Loucy (cell line): ENCODE results near the gene TM9SF2.
"Not testable (repeated sequence)": the region's sequence is repeated elsewhere in the genome, so short reads cannot be mapped to it uniquely, and the experiment has no call there.

Source experiments
- H2AFZ ChIP-seq: fragments of 200-600 bp; sonication (generic); 2 replicates; pipeline ENCODE4 v1.6.0; 2016; ENCODE audit warnings: antibody characterized with exemption, mild to moderate bottlenecking, low read length, moderate library complexity
- H3F3A ChIP-seq: fragments of 200-600 bp; 2 replicates; pipeline ENCODE4 v1.6.0; 2016; ENCODE audit warnings: antibody characterized with exemption, low read depth, mild to moderate bottlenecking
- H3K27me3 ChIP-seq: fragments of 200-600 bp; sonication (generic); 2 replicates; pipeline ENCODE4 v1.6.1; 2014; ENCODE audit warnings: low read length, mild to moderate bottlenecking; ENCODE audit not compliant: insufficient read depth, poor library complexity, severe bottlenecking
- H3K36me3 ChIP-seq: fragments of 200-600 bp; sonication (generic); 2 replicates; pipeline ENCODE4 v1.6.1; 2016; ENCODE audit warnings: low read length; ENCODE audit not compliant: insufficient read depth
- H3K4me1 ChIP-seq: fragments of 200-600 bp; sonication (generic); 2 replicates; pipeline ENCODE4 v1.5.1; 2014; ENCODE audit warnings: low read length, mild to moderate bottlenecking; ENCODE audit not compliant: insufficient read depth, poor library complexity, severe bottlenecking
- H3K4me2 ChIP-seq: fragments of 200-600 bp; sonication (generic); 2 replicates; pipeline ENCODE4 v1.6.0; 2014; ENCODE audit warnings: antibody characterized with exemption, low read length, low read depth, mild to moderate bottlenecking; ENCODE audit not compliant: poor library complexity, severe bottlenecking
- H3K4me3 ChIP-seq: fragments of 200-600 bp; sonication (generic); 2 replicates; pipeline ENCODE4 v1.5.1; 2014; ENCODE audit warnings: low read length, mild to moderate bottlenecking, mixed read lengths; ENCODE audit not compliant: poor library complexity, severe bottlenecking
- H3K79me2 ChIP-seq: fragments of 200-600 bp; sonication (generic); 2 replicates; pipeline ENCODE4 v1.6.1; 2014; ENCODE audit warnings: low read length; ENCODE audit not compliant: insufficient read depth
- H3K9ac ChIP-seq: fragments of 200-600 bp; sonication (generic); 2 replicates; pipeline ENCODE4 v1.6.0; 2014; ENCODE audit warnings: mild to moderate bottlenecking, low read depth, low read length, moderate library complexity; ENCODE audit not compliant: poor library complexity, severe bottlenecking
- H3K9me2 ChIP-seq: fragments of 200-600 bp; sonication (generic); replicated peaks from 2 replicates; pipeline ENCODE4 v1.6.1; 2016; ENCODE audit warnings: low read depth, low read length, mixed read lengths
- H3K9me3 ChIP-seq: fragments of 200-600 bp; sonication (generic); 2 replicates; pipeline ENCODE4 v1.6.1; 2014; ENCODE audit warnings: mild to moderate bottlenecking, antibody characterized with exemption, low read length, low read depth; ENCODE audit not compliant: insufficient read depth
- H4K20me1 ChIP-seq: fragments of 200-600 bp; sonication (generic); 2 replicates; pipeline ENCODE4 v1.6.0; 2014; ENCODE audit warnings: antibody characterized with exemption, low read length, mild to moderate bottlenecking; ENCODE audit not compliant: insufficient read depth, poor library complexity, severe bottlenecking
- EZH2phosphoT487 ChIP-seq: fragments of 200-600 bp; IDR thresholded peaks from 2 replicates; pipeline ENCODE4 v1.6.1; 2018; ENCODE audit warnings: antibody characterized with exemption, mild to moderate bottlenecking, moderate library complexity, borderline replicate concordance
- TF ChIP-seq, protein P1 (sequence below): fragments of 200-600 bp; sonication (generic); conservative IDR thresholded peaks from 2 replicates; pipeline ENCODE4 v1.5.1; 2014; ENCODE audit warnings: mild to moderate bottlenecking, antibody characterized with exemption, low read length

TM9SF2 gene

DNA sequence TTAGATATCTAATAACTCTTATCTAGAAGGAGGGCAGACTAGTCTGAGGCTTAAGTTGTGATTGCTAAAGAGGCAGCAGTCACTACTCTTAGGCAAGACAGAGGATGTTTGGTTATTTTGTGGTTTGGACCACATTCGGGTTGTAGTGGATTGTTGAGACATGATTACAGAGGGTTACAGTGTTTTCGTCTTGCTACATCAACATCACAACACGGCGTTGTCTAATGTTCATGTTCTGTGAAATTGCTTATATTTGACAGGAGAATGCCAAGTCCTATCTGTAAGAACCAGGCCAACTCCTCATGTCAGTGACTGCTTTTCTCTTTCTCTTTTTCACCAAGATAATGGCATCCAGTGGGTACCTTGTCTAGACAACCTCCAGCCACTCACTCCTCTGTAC, 16.8 kb upstream of the TM9SF2 start:
- Histone ChIP-seq H3F3A (no peaks in the 10 kb centered on the region), H3K4me1 (peaks cover 10% of the 10 kb centered on the region), H3K9ac (no peak overlapping the region), H4K20me1 (no peaks in the 10 kb centered on the region), H3K36me3 (no peaks in the 10 kb centered on the region), H3K79me2 (no peaks in the 10 kb centered on the region), H3K27me3 (no peaks in the 10 kb centered on the region), H3K4me2 (no peak overlapping the region), H3K9me3 (no peaks in the 10 kb centered on the region), H3K4me3 (no peak overlapping the region), H3K9me2 (no peaks in the 10 kb centered on the region), H2AFZ (no peak overlapping the region)
- no peak for TF ChIP-seq EZH2phosphoT487
- TF ChIP-seq, protein P1, sequence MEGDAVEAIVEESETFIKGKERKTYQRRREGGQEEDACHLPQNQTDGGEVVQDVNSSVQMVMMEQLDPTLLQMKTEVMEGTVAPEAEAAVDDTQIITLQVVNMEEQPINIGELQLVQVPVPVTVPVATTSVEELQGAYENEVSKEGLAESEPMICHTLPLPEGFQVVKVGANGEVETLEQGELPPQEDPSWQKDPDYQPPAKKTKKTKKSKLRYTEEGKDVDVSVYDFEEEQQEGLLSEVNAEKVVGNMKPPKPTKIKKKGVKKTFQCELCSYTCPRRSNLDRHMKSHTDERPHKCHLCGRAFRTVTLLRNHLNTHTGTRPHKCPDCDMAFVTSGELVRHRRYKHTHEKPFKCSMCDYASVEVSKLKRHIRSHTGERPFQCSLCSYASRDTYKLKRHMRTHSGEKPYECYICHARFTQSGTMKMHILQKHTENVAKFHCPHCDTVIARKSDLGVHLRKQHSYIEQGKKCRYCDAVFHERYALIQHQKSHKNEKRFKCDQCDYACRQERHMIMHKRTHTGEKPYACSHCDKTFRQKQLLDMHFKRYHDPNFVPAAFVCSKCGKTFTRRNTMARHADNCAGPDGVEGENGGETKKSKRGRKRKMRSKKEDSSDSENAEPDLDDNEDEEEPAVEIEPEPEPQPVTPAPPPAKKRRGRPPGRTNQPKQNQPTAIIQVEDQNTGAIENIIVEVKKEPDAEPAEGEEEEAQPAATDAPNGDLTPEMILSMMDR: no peak

DNA sequence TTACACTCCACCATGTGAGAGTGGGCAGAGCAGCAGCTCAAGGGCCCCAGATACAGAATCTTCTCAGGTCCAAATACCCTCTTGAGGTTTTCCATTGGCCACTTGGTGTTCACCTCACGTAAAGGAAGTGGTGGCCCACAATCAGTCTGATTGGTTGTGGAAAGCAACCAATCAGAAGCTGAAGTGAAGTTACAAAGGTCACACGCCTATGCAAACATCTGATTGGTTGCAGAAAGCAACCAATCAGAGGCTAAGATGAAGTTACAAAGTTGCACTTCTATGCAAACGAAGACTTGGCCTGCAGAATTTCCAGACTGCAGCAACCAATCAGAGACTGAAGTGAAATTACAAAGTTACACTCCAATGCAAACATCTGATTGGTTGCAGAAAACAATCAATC, 14.3 kb upstream of the TM9SF2 start:
- Histone ChIP-seq H3K9ac (no peak overlapping the region), H3F3A (no peaks in the 10 kb centered on the region), H3K36me3 (no peaks in the 10 kb centered on the region), H3K4me3 (no peak overlapping the region), H2AFZ (no peak overlapping the region), H4K20me1 (no peaks in the 10 kb centered on the region), H3K4me2 (no peak overlapping the region), H3K27me3 (no peaks in the 10 kb centered on the region), H3K9me3 (no peaks in the 10 kb centered on the region), H3K9me2 (no peaks in the 10 kb centered on the region), H3K4me1 (peaks cover 10% of the 10 kb centered on the region), H3K79me2 (no peaks in the 10 kb centered on the region)
- TF ChIP-seq EZH2phosphoT487: no peak
- TF ChIP-seq, protein P1: no peak

DNA sequence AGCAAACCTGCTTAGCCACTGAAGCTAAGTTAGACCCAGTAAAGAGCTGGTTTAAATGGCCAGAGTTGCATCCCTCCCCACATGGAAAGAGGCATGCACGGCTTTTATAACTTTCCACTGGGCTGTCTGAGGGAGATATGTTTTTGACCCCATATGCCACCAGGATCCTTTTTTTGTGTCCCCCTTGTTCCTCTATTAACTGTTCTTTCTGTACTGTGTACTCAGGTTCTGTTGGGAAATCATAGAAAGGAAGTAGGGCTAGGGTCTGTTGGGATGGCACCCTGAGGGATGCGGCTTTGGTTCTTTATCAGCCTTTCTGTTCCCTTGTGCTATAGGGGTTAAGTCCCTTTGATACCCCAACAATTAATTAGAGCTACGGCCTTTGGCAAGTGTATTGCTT, 12.2 kb upstream of the TM9SF2 start:
- H3K4me2 ChIP-seq: no peak overlapping the region
- H3F3A ChIP-seq: no peaks in the 10 kb centered on the region
- H3K9ac ChIP-seq: no peak overlapping the region
- no peaks in the 10 kb centered on the region for H3K36me3 ChIP-seq
- no peak overlapping the region for H2AFZ ChIP-seq
- no peaks in the 10 kb centered on the region for H4K20me1 ChIP-seq
- no peak overlapping the region for H3K4me3 ChIP-seq
- H3K79me2 ChIP-seq: no peaks in the 10 kb centered on the region
- TF ChIP-seq, protein P1: no peak
- no peak for TF ChIP-seq EZH2phosphoT487
- H3K4me1 ChIP-seq: peaks cover 10% of the 10 kb centered on the region
- H3K9me2 ChIP-seq: no peaks in the 10 kb centered on the region
- H3K27me3 ChIP-seq: no peaks in the 10 kb centered on the region
- H3K9me3 ChIP-seq: no peaks in the 10 kb centered on the region

DNA sequence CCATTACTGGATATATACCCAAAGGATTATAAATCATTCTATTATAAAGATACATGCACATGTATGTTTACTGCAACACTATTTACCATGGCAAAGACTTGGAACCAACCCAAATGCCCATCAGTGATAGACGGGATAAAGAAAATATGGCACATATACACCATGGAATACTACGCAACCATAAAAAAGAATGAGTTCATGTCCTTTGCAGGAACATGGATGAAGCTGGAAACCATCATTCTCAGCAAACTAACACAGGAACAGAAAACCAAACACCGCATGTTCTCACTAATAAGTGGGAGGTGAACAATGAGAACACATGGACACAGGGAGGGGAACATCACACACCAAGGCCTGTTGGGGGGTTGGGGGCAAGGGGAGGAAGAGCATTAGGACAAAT, 9.5 kb upstream of the TM9SF2 start:
- not testable (repeated sequence) for H3K36me3 ChIP-seq, H4K20me1 ChIP-seq, H3K9me2 ChIP-seq, H3K4me3 ChIP-seq, H3K27me3 ChIP-seq, H3K4me2 ChIP-seq, H3K9ac ChIP-seq, H3F3A ChIP-seq, H3K9me3 ChIP-seq, H2AFZ ChIP-seq, H3K4me1 ChIP-seq, H3K79me2 ChIP-seq
